Suprapubic skin (tissue), 3 donors: ENCODE data around the gene ALG12.

ENCODE experiments used
- POLR2A ChIP-seq, 2 donors: fragments of 450-650 bp; IDR thresholded peaks; one replicate each; pipeline ENCODE4 v1.6.1; 2017; ENCODE audit warnings: antibody characterized with exemption in 2 of 2, mild to moderate bottlenecking in 2 of 2, moderate library complexity in 2 of 2
- TF ChIP-seq, protein P1 (sequence below), 2 donors: fragments of 200-600 bp in 1 of 2; fragments of 450-650 bp in 1 of 2; sonication (generic) in 1 of 2; IDR thresholded peaks; one replicate each; pipeline ENCODE4 v1.5.1; 2016 to 2019; ENCODE audit warnings: antibody characterized with exemption in 2 of 2, mild to moderate bottlenecking in 1 of 2, moderate library complexity in 1 of 2

GRCh38 chr22:49913446-49913845 lies 4.8 kb downstream of the ALG12 start:
- TF ChIP-seq POLR2A (IDR thresholded peaks at IDR 0.05), result no peak
- TF ChIP-seq, protein P1, sequence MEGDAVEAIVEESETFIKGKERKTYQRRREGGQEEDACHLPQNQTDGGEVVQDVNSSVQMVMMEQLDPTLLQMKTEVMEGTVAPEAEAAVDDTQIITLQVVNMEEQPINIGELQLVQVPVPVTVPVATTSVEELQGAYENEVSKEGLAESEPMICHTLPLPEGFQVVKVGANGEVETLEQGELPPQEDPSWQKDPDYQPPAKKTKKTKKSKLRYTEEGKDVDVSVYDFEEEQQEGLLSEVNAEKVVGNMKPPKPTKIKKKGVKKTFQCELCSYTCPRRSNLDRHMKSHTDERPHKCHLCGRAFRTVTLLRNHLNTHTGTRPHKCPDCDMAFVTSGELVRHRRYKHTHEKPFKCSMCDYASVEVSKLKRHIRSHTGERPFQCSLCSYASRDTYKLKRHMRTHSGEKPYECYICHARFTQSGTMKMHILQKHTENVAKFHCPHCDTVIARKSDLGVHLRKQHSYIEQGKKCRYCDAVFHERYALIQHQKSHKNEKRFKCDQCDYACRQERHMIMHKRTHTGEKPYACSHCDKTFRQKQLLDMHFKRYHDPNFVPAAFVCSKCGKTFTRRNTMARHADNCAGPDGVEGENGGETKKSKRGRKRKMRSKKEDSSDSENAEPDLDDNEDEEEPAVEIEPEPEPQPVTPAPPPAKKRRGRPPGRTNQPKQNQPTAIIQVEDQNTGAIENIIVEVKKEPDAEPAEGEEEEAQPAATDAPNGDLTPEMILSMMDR (IDR thresholded peaks at IDR 0.05), result no peak
